GM21786 (cell line): Measurements from ENCODE around the gene TRRAP.

ENCODE experiments used
- ATAC-seq: cut with Tn5 transposase; IDR thresholded peaks from one replicate; pipeline ENCODE4 v1.9.1; 2021; ENCODE audit not compliant: unreplicated experiment

TRRAP gene

GRCh38 chr7:99004216-99004615 lies 125.9 kb downstream of the TRRAP start:
- no peak for ATAC-seq

GRCh38 chr7:99004781-99005500 lies 126.6 kb downstream of the TRRAP start:
- ATAC-seq: no peak

DNA sequence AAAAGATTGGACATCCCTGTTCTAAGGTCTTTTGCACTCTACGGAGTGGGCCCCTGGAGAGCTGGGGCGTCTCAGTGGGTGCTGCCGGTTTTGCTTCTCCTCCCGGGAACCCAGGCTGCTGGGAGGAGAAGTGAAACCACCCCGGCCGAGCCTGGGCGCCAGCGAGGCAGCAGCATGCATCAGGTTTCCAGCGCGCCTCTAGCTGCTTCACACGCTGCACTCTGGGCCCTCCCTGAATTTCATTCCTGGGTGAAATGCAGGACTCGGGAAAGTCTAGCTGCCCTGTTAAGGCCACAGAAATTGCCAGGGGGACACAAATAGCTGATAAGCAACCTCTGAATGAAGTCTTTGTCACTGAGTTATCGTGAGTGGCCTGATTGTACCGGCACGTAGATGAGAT lies 127.4 kb downstream of the TRRAP start:
- no peak for ATAC-seq

GRCh38 chr7:99006739-99007424 lies 128.6 kb downstream of the TRRAP start:
- ATAC-seq: no peak

DNA sequence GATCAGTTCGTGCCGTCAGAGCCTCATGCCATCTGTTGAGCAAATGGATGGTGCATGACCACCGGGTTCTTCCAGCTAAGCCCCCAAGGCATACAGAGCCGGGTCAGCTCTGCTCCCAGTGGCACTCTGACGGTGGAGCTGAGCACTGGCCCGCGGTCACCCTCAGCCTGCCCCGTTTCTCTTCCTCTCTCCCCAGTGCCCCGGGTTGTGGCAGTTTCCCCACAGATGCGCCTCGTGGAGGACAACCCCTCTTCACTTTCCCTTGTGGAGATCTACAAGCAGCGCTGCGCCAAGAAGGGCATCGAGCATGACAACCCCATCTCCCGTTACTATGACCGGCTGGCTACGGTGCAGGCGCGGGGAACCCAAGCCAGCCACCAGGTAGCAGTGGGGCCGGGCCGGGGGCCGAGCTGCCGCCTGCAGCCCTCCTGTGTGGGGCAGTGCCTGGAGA lies 129.9 kb downstream of the TRRAP start:
- ATAC-seq: no peak

- no peak for ATAC-seq
Measured at GRCh38 chr7:99008921-99009530, 130.7 kb downstream of the TRRAP start.

DNA sequence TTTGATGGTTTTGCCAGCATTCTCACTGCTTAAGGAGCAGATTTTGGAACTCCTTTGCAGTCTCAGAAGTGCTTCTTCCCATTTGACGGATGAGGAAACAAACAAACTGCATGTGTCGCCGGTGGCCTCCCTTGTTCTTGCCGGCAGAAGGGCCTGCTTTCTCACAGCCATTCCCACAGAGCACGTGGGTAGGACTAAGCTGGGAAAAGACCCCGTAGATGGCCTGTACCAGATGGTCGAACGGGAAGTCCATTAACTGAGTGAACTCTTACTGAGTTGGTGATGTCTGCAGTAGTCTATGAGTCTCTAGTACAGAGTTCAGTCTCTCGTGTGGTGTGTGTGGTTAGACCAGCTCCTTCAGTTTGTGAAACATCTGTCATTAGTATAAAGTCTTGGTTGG lies 131.9 kb downstream of the TRRAP start:
- ATAC-seq: no peak

GRCh38 chr7:99011341-99011705 lies 133.0 kb downstream of the TRRAP start:
- no peak for ATAC-seq

- ATAC-seq: no peak
Measured at GRCh38 chr7:99011706-99012404, 133.5 kb downstream of the TRRAP start.

- no peak for ATAC-seq
Measured at GRCh38 chr7:99012722-99013121, 134.4 kb downstream of the TRRAP start.

DNA sequence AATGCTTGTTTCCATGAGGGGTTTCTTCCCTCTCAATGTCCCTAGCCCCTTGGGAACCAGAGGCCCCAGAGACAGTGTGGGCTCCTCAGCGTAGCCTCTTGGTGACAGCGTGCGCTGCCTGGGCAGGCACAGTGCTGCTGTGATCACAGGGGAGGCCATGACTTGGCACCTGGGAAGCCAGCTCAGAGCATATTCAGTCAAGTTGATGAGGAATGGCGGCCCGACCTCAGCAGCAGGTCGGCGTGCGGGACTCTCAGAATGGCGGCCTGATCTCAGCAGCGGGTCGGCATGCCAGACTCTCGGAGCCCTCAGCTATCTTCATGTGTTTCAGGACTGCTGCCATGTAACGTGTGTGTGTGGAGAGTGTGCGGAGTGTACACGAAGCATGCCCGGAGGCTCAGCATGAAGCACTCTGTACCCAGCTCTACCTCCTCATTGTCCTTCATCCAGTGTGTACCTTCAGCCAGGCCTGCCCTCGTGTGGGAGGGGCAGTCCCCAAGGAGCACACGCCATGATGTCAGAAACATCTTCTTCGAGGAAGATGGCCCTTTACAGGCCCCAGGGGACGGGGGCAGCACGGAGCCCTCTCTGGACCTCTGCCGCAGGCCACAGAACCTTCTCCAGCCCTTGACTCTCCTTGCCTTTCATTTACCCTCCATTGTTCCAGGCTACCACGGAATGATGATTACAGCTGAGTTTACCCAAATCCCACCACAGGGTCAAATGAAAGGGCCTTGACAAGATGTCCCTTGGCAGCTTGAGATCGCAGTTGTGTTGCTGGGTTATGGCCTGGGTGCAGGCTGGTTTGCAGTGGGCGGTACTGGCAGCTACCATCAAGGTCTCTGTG lies 135.2 kb downstream of the TRRAP start:
- ATAC-seq: no peak

DNA sequence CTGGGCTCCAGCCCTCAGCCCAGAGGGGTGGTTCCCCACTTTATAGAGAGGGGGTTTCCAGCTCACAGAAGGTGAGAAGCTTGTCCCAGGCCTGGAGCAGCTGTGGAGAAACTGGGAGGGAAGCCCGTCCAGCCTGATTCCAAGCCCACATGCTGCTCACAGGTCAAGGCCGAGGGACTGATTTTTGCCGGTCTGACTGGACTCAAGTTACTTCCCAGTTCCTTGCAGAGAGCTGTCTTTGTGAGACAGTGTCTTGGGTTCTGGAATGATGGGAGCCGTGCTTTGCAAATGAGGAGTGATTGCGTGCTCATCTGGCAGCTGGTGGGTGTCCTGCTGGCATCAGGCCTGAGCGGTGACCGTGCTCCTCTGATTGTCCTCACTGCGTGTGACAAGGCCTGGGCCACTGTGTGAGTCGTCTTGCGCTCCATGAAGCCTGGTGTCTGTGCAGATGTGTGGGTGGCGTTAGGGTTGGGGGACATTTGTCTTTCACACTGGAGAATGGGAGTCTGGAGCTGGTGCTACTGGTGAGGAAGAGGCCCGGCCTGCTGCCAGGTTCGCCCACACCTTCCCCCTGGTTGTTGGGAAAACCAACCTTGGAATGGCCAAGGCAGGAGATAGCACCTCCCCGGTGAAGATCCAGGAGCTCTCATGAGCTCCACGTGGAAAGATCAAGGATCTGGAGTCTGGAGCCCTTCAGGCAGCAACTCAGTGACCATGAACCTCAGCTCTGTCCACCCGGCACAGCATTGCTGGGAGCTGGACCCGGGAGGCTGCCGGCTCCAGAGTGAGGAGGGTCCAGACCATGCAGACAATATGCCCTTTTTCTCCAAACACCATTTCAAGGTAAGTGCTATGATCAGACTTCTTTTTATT lies 136.0 kb downstream of the TRRAP start:
- ATAC-seq: no peak

DNA sequence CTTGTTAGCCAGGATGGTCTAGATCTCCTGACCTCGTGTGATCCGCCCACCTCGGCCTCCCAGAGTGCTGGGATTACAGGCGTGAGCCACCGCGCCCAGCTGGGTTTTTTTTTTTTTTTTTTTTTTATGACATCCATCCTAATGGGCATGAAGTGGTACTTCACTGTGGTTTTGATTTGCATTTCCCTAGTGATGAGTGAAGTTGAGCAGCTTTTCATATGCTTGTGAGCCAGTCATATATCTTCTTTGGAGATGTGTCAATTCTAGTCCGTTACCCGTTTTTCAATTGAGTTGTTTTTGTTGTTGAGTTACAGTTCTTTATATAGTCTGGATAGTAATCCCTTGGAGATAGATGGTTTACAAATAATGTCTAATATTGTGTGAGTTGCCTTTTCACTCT lies 137.9 kb downstream of the TRRAP start:
- ATAC-seq: no peak

- no peak for ATAC-seq
Measured at GRCh38 chr7:99019523-99020412, 141.4 kb downstream of the TRRAP start.

DNA sequence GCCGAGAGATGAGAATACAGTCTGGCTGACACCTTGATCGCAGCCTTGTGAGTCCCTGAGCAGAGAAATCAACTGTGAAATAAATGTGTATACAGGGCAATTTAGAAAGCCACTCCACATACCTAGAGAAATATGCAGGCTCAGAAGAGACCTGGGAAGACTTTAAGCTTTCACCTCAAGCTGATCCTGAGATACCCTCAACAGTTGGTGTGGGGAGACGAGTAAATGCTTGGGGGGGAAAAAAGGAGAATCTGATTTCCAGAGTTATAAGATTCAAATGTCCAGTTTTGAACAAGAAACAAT lies 142.0 kb downstream of the TRRAP start:
- ATAC-seq: no peak

DNA sequence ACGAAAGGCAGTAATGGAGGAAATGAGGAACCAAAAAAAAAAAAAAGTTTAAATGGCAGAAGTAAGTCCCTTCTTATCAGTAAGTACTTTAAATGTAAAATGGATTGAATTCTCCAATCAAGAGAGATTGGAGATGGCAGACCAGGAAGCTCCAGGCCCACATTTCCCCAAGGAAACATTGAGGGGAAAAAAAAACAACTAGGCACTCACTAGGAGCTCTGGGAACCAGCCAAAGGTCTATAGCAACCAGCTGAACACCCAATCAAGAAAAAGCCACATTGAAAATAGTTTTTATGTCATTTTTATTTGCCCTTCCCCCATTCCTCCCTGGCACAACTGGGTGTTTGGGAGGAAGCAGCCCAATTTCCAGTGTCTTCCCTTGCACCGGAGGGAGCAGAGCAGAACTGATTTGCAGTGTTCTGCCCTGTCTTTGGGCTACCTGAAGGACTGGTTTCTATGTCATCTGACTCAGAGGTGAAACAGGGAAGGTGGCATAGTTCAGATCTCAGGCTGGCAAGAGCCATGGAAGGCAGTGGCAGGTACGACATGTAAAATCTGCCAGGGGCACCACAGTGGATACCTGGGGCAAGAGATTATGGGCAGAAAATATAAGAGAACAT lies 143.7 kb downstream of the TRRAP start:
- ATAC-seq: no peak

DNA sequence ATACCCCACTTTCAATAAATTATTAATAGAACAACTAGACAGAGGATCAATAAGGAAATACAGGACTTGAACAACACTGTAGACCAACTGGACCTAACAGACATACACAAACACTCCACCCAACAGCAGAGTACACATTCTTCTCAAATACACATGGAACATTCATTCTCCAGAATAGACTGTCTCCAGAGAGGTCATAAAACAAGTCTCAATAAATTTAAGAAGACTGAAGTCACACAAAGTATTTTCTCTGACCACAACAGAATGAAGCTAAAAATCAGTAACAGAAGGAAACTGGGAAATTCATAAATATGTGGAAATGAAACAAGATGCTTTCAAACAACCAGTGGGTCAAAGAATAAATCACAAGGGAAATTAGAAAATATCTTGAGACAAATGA lies 145.7 kb downstream of the TRRAP start:
- ATAC-seq: no peak

GRCh38 chr7:99027241-99027640 lies 148.9 kb downstream of the TRRAP start:
- no peak for ATAC-seq

- no peak for ATAC-seq
Measured at GRCh38 chr7:99027841-99028240, 149.5 kb downstream of the TRRAP start.
